ENCODE measurements around the gene C12orf75.
A peak's percentile ranks its signal among the peaks of the same experiment; 100 is the strongest.
"Not testable (repeated sequence)": the region's sequence is repeated elsewhere in the genome, so short reads cannot be mapped to it uniquely, and the experiment has no call there.

C12orf75 gene

GRCh38 chr12:105310476-105311085 is 19.9 kb upstream of the C12orf75 start:
- not testable (repeated sequence) for DNase-seq

DNA sequence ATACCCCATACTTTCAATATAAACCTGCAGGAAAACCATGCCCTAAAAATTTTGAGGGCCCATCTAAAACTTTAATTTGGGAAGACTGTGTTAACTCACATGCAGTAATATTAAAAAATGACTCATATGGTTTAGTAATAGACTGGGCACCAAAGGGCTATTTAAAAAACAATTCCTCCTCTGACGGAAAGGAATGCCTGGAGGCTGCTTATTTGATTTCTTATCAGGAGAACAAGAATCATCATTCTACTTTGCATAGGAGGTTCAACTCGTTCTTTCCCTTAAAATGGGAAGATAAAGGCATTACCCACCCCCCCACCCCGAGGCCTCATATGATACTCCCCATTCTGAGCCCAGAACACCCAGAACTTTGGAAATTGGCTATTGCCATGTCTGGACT is 18.6 kb upstream of the C12orf75 start:
- DNase-seq: not testable (repeated sequence)

DNA sequence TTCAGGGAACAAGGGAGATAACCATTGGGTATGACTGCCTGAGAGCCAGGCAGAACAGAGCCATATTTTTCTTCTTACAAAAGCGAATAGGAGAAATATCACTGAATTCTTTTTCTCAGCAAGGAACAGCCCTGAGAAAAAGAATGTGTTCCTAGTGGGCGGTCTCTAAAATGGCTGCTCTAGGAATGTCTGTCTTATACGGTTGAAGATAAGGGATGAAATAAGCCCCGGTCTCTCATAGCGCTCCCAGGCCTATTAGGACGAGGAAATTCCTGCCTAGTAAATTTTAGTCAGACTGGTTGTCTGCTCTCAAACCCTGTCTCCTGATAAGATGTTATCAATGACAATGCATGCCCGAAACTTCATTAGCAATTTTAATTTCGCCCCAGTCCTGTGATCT is 16.7 kb upstream of the C12orf75 start:
- not testable (repeated sequence) for DNase-seq

GRCh38 chr12:105315130-105315529 is 15.4 kb upstream of the C12orf75 start:
- no peak for DNase-seq

DNA sequence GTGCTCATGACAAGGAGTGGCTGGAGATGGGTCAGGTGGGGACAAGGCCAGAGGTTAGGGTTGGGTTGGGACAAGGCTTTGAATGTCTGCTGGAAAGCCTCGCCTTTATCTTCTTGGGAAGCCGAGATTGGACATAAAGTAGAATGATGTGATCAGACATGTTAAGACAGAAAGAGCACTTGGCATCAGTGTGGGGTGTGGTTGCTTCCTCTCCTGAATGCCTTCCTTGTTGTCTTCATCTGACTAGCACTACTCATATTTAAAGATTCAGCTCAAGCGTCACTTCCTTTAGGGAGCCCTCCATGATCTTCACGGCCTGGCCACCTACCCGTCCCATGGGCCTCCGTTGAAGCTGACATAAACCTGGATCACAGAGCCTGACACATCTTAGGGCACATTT is 14.8 kb upstream of the C12orf75 start:
- no peak for DNase-seq

- DNase-seq: no peak
These were observed 13.3 kb upstream of the C12orf75 start for GRCh38 chr12:105316931-105317852.

GRCh38 chr12:105317942-105318621 is 12.4 kb upstream of the C12orf75 start:
- DNase-seq: peak; percentile 98

DNA sequence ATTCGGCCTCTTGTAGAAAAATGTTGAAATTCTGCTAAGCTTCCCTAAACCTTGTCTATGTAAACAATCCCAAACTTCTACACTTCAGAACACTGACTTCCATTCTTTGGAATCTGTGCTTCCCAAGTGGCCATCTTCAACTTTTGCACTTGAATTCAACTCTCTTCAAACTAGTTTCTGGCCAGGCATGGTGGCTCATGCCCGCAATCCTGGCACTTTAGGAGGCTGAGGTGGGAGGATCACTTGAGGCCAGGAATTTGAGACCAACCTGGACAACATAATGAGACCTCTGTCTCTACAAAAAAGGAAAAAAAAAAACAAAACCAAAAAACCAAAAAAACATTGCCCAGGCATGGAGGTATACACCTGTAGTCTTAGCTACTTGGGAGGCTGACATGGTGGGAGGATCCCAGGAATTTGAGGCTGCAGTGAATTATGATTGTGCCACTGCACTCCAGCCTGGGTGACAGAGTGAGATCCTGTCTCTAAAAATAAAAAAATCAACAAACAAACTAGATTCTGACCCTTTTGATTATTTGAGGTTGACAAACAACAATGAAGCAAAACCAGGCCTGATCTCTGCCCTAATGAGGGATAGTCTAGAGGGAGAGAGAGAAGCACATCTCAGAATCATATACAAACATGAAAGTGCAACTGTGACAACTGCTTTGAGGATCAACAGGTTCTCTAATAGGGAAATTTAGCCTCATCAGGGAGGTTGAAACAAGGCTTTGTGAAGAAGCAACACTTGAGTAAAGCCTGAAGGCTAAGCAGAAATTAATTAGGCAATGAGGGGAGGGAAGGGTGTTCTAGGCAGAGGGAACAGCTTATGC is 11.6 kb upstream of the C12orf75 start:
- DNase-seq: no peak

DNA sequence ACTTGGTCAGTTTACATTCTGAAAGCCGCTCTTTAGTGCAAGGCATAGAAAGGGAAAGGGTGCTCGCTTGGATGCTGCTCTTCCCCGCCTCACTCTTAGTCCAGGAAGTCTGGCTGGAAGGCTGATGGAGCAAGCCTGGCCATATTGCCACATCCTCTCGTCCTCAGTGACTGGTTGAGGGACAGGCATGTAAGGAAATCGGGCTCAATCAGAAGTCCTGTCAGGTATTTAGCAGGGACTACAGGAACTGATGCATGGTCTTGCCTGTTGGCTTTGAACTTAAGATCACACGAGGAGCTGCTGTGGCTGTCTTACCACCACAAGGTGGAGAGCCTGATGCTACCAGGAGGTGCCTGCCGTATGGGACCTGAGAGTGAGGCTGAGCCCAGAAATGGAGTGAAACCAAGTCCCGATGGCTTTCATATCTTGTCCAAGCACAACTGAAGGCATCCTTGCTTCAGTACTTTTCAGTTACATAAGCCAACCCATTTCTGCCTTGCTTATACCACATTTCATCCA is 10.7 kb upstream of the C12orf75 start:
- DNase-seq: peak; percentile 27

GRCh38 chr12:105321125-105321524 is 9.4 kb upstream of the C12orf75 start:
- peak; percentile 19 for DNase-seq

DNA sequence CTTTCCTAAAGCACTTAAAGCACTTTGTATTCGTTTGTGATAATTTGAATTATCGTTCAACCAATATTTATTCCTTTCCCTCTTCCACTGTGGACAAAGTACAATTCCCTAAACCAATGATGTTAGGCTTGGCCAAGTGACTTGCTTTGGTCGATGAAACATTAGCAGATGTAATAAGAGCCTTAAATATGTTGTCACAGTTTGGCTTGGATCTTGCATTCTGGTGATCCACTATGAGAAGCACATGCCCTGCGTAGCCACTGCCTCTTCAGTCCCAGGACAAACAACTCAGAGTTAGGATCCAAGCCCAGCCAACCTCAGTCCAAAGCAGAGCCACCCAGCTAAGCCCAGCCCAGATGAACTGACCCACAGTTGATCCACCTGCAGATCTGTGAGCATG is 8.4 kb upstream of the C12orf75 start:
- no peak for DNase-seq

GRCh38 chr12:105324704-105325103 is 5.8 kb upstream of the C12orf75 start:
- DNase-seq: no peak

GRCh38 chr12:105325117-105325516 is 5.4 kb upstream of the C12orf75 start:
- no peak for DNase-seq

DNA sequence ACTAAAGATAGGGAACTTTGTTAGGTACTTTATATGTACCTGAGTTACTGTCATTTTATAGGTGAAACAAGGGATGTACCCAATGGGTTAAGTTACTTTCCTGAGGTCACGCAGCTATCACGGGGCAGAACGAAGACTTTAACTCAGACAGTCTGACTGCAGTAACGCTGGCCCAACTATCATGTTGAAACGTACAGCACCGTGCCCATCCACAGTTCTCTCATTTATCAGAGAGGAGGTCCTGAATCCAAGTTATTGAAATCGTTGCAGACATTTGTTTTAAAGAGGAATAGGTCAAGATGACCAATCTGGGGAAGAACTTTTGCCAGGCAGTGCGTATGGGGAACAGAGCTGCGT is 587 bp upstream of the C12orf75 start:
- DNase-seq: peak; percentile 45

- peak; percentile 71 for DNase-seq
These were observed 677 bp downstream of the C12orf75 start for GRCh38 chr12:105330931-105331804.

DNA sequence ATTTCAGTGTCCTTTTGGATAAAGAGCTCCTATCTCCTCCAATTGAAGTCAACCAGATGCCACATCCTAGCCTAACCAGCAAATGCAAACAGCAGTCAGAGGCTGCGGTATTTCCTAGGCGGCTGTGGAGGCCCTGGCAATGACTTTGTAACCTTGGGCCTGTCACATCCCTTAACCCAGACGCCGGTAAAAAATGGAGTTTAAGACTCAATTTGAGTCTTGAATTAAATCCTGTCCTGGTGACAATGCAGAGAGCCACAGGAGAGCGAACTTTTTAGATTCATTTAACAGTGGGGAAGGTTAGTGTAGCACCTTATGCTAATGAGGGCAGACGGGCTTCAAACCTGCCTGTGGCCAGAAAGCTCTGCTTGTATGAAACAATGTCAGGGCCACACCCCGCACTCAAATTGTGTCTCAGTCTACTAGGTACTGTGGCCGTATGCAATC is 1.3 kb downstream of the C12orf75 start:
- peak; percentile 39 for DNase-seq

DNA sequence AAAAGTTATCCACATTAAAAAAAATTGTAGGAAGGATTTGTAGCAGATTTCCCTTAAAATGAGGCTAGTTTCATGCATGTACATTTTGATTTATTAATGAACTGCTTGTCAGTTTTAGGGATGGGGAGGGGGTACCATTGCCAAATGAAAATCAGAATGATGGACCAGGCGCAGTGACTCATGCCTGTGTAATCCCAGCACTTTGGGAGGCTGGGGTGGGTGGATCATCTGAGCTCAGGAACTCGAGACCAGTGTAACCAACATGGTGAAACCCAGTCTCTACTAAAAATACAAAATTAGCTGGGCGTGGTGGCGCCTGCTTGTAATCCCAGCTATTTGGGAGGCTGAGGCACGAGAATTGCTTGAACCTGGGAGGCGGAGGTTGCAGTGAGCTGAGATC is 1.8 kb downstream of the C12orf75 start:
- DNase-seq: not testable (repeated sequence)

- no peak for DNase-seq
These were observed 2.4 kb downstream of the C12orf75 start for GRCh38 chr12:105332925-105333324.

- no peak for DNase-seq
These were observed 3.5 kb downstream of the C12orf75 start for GRCh38 chr12:105334001-105334400.

GRCh38 chr12:105334582-105334981 is 4.1 kb downstream of the C12orf75 start:
- DNase-seq: no peak

- DNase-seq: no peak
These were observed 5.4 kb downstream of the C12orf75 start for GRCh38 chr12:105335856-105336255.
